Ramos (cell line): ENCODE results near the gene DNAJC1.

Experiments
- in situ Hi-C: fragments of 300-500 bp; cut with MboI; formaldehyde crosslinking; loops from one replicate; pipeline ENCODE4 v1.14.3; 2022; ENCODE audit warnings: low sequenced_read_pairs; ENCODE audit not compliant: unreplicated experiment

Gene DNAJC1

DNA sequence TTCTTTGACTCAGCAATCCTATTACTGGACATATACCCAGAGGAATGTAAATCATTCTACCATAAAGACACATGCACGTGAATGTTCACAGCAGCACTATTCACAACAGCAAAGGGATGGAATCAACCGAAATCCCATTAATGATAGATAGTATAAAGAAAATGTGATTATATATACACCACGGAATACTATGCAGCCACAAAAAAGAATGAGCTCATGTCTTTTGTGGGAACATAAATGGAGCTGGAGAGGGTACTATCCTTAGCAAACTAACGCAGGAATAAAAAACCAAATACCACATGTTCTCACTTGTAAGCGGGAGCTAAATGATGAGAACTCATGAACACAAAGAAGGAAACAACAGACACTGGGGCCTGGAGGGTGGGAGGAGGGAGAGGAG, 201.9 kb downstream of the DNAJC1 start:
- in situ Hi-C loops, result no loop called here

DNA sequence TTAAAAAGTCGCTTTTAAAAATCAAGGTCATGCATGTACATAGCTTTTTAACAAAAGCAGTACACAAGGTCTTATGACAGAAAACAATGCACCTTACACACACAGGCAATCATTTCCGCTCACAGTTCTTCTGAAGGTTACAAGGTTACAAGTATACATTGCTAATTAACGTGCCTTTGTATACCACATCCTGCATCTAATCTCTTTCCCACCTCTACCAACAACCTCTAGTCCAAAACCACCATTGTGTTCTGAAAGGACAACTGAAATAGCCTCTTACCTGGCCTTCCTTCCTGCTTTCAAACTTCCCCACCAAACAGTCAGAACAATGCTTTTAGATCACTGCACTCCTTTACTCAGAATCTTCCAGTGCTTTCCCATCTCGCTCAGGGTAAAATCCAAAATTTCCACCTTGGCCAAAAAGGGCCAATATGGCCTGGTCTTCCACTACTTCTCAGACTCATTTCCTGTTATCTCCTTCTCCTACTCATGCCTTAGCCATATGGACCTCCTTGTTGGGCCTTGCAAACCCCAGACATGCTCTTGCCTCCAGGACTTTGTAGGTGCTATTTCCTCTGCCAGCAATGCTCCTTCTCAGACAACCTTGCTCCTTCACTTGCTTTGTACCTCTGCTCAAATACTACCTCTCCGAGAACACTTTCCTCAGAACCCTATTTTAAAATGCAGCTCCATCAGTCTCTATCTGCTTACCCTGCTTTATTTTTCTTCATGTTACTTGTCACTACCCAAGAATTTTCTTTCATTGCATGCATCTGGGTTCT, 205.4 kb downstream of the DNAJC1 start:
- in situ Hi-C loops, result no loop called here

DNA sequence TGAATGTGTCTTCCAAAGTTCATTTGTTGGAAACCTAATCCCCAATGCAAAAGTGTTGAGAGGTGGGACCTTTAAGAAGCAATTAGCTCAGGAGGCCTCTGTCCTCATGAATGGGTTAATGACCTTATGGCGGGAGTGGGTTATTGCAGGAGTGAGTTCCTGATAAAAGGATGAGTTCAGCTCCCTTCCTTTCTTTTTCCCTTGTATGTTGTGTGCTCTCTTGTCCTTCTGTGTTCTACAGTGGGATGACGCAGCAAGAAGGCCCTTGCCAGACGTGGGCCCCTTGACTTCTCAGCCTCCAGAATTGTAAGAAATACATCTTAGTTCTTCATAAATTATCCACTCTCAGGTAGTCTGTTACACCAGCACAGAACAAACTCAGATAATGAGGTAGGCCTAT, 206.0 kb downstream of the DNAJC1 start:
- in situ Hi-C loops, result no loop called here

DNA sequence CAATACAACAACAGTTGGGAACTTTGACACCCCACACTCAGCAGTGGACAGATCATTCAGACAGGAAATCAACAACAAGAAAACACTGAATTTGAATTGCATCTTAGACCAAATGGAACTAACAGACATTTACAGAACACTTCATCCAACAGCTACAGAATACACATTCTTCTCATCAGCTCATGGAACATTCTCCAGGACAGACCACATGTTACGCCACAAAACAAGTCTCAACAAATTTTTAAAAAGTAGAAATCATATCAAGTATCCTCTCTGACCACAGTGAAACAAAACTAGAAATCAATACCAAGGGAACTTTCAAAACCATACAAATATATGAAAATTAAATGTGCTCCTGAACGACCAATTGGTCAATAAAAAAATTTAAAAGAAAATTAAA, 212.3 kb downstream of the DNAJC1 start:
- in situ Hi-C loops, result no loop called here

DNA sequence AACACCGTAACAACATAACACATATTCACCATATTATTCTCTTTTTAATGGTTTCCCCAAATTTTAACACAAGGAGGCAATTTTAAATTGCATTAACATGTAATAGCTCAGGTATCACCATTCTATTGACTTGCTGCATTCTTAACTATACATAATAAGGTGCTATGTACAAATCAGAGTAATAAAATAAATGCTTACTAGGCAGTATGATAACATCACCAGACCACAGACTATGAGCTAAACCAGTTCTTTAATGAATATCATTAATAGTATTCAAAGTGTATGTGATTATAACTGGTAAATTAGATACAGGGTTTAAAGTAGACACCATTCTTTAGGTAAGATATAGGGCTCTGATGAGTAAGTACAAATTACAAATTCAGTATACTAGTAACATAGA, 226.6 kb downstream of the DNAJC1 start:
- in situ Hi-C loops, result no loop called here

GRCh38 chr10:21771219-21771618, 232.3 kb downstream of the DNAJC1 start:
- in situ Hi-C loops, result no loop called here

GRCh38 chr10:21769041-21769440, 234.5 kb downstream of the DNAJC1 start:
- in situ Hi-C loops, result no loop called here

DNA sequence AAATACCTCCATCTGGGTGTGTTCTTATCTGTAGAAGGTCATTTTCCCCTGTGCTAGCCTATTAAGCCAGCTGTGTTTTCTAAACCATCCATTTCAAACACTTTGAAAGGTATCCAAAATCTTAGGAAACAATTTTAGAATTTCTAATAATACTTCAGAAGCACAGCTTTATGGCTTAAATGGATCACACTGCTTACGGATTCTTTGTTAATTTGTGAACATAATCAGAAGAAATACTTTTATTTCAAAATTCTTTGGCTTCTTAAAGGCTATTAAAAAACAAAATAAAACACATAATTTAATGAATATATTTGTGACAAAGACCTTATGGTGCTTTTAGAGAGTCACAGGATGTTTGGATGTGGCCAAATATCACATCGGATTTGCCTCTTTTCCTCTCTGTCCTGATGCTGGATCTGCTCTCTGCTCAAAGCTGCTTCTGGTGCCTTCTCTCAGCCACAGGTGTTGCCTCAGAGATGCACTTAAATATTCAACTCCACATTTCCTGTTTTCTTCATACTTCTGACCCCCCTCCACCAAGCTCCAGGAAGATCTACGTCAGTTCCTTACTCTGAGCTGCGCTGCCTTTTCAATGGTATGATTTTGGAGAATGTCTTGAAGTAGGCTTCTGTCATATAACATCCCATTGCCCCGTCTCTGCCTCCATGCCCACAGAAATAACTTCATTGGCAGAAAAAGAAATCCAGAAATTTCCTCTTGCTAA, 238.9 kb downstream of the DNAJC1 start:
- in situ Hi-C loops, result no loop called here

- in situ Hi-C loops, result no loop called here
Measured at GRCh38 chr10:21760332-21760731, 243.2 kb downstream of the DNAJC1 start.

GRCh38 chr10:21759232-21759631, 244.3 kb downstream of the DNAJC1 start:
- in situ Hi-C loops, result no loop called here

DNA sequence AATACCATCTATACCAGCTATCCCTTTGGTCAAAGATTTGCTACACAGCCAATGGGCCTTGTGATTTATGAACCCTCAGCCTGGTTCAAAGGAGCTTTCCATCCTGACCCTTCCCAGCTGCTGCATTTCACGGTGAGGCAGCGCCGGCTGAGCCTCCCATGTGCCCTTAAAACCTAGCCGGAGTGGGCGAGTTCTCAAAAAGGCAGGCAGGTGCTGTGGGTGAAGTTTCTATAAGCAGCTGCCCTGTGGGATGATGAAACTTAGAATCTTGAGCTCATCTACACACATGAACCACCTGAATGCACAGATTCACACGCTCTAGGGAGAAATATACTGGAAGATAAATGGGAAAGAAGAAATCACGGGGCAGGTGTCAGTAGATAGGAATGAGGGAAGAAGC, 244.8 kb downstream of the DNAJC1 start:
- in situ Hi-C loops, result no loop called here

- in situ Hi-C loops, result no loop called here
Measured at GRCh38 chr10:21758239-21758638, 245.3 kb downstream of the DNAJC1 start.

DNA sequence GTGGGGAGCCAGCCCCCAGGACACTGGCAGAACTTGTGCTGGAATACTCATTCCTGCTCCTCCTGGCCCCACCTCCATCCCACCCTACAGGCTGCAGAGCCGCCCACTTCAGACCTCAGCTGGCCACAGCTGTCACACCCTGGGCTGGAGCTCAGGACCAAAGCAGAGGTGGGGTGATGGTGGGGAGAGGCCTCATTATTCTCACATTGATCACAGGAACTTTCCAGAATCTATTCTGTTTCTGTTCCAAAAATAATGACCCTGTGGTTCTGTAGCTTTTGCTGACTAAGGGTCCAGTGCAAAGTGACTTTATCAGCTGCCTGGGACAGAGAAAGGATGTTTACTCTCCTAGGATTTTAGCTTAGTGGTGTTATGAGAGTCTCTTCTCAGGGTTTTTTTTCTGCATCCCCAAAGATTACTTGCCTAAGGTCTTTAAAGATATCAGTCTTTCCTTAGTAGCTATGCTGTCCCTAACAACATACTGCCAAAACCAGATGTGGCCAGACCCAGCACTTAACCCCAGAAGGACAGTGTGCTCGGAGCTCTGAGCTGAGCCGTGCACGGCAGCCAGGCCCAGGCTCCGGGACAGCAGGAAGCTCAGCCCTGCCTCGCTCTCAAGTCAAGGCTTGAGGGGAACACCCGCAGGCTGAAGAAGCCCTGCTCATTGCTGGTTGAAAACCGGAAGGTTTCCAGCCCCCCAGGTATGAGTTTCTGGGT, 246.2 kb downstream of the DNAJC1 start:
- in situ Hi-C loops, result no loop called here

DNA sequence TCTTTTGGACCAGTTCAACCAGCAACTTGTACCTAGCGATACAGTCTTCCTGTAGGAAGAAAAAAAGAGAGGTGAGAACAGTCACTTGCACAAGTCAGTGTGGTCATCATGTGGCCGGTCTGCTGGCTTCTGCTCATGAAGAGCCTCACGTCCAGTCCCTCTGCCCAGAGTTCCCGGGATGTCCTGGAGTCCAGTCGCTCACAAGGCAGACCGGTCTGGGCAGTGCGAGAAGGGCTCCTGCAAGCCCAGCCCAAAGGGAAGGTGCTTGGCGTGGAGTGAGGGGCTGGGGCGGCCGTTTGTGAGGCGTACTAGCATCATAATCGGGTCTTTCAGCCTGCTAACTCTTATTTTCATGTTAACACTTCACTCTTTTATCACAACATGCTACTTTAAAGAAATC, 246.8 kb downstream of the DNAJC1 start:
- in situ Hi-C loops, result no loop called here

DNA sequence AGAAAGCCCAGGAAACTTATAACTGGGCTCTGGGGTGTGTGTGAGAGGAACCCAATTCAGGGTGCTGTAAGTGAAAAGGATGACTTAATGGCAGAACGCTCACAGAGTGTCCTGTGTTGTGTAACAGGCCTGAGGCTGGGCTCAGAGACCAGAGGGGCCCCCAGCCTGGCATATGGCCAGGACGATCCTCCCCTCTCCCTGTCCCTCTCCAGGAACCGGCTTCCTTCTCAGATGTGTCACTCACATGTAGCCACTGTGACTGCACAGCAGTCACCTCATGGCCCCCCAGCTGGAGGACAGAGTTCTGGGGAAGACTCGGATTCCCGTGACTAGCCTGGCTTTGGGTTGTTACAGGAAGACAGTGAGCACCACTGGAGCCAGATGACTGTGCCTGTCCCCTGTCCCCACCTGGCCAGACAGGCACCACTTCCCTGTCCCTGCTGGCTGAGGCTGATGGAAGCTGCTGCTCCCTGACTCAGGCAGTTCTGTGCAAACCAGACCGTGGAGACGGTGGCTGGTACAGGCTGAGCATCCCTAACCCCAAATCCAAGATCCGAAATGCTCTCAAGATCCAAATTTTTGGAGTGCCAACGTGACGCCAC, 249.0 kb downstream of the DNAJC1 start:
- in situ Hi-C loops, result no loop called here

DNA sequence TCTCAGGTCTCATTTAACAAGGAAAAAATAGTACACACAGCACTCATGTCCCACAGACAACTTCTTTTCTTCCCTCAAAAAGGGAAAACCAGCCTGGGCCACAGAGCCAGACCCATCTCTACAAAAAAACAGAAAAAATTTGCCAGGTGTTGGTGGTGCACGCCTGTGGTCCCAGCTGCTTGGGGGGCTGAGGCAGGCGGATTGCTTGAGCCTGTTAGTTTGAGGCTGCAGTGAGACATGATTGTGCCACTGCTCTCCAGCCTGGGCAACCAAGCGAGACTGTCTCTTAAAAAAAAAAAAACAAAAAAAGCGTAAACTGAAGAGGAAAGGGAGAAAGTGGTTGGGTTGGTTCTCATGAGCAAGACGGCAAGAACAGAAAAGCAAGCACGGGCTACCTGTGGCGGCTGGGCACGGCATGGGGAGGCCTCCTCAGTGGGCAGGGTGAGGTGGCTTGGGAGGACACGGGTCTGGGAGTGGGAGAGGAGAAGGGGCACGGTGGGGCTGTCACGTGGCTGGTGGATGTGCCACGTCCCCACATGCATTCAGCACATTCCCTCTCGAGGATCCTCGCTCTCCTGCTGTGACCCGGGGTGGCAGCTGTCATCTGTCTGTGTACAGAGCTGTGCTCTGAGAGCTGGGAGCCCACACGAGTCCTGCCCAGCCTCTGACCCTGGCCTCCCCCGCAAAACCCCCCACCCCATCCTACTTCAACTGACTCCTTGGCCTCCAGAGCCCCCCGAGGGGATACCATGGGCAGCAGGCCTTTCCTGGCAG, 249.8 kb downstream of the DNAJC1 start:
- in situ Hi-C loops, result no loop called here

DNA sequence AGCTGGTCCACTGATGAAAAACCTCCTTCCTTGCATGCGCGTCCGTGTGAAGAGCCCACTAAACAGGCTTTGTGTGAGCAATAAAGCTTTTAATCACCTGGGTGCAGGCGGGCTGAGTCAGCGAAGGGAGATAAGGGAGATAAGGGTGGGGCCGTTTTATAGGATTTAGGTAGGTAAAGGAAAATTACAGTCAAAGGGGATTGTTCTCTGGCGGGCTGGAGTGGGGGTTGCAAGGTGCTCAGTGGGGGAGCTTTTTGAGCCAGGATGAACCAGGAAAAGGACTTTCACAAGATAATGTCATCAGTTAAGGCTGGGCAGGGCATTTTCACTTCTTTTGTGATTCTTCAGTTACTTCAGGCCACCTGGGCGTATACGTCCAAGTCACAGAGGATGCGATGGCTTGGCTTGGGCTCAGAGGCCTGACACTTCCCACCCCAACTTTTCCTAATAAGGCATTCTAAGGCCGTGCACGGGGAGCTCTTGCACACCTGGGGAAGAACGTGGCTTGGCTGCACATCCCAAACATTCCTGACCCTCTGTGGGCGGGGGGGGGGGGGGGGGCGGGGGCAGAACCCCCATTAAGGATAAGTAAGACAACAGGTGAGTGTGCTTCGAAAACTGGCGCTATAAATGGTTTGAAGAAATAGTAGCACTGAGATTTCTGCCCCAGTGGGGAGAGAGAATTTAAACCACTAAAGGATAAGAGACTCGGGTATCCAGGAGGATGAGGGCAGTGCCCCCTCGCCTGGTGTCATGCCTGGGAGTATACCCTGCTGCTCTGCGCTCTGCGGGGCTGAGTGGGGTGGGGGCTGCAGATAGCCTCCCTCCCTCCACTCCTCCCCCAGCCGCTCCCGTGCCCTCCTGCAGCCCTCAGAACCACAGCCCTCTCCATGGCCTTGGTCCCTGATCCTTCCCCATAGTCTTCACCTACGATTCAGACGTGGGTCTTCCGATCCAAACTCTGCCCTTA, 251.9 kb downstream of the DNAJC1 start:
- in situ Hi-C loops, result no loop called here

- in situ Hi-C loops, result no loop called here
Measured at GRCh38 chr10:21750424-21750823, 253.1 kb downstream of the DNAJC1 start.

DNA sequence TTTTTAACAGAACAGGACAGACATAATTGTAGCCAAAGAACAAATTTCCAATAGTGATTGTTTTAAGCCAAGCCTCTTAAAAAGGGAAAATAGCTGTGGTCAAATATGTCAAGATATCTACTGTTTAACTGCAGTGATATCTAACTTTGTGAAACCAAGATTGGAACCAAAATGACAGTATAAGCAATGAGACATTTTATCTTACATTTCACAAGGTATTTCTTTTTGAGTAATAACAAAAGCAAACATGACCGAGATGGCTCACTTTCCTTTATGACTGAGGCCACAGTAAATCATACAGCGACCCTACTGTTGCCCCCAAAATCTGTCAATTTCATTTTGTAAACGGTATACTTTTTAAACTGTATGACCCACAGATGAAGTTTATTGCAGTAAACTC, 253.7 kb downstream of the DNAJC1 start:
- in situ Hi-C loops, result loop anchor here (25.0 kb wide), 1 partner anchor 462 kb away; no protein-coding TSS in a partner anchor
